Astrocyte (in vitro differentiated cells and primary cell): Measurements from ENCODE around the gene NBR1. TPM values are rescaled to one million over a fixed set of nuclear protein-coding genes. Genes with fewer than 3 reads are reported as not detected.
A peak's percentile ranks its signal among the peaks of the same experiment; 100 is the strongest.
"Not testable (repeated sequence)": the region's sequence is repeated elsewhere in the genome, so short reads cannot be mapped to it uniquely, and the experiment has no call there.

Source experiments
- DNase-seq: peaks from one replicate; pipeline ENCODE4 v3.0.0-alpha.2; 2010; ENCODE audit warnings: low read depth
- FAIRE-seq: peaks from 2 replicates; lab custom pipeline; 2011; peaks lifted over from hg19 to GRCh38; lab: Jason Lieb, UNC
- H2AFZ ChIP-seq: 2 replicates; pipeline ENCODE4 v1.6.0; 2012; ENCODE audit warnings: low read depth, low read length, inconsistent platforms
- H3K27ac ChIP-seq: 2 replicates; pipeline ENCODE4 v1.5.1; 2011; ENCODE audit warnings: low read depth, low read length, inconsistent platforms
- H3K27me3 ChIP-seq: 2 replicates; pipeline ENCODE4 v1.6.0; 2011; ENCODE audit warnings: low read length, inconsistent platforms; ENCODE audit not compliant: insufficient read depth
- H3K36me3 ChIP-seq: 2 replicates; pipeline ENCODE4 v1.5.1; 2011; ENCODE audit warnings: low read length, inconsistent platforms; ENCODE audit not compliant: insufficient read depth
- H3K4me1 ChIP-seq: 2 replicates; pipeline ENCODE4 v1.5.1; 2011; ENCODE audit warnings: low read length, inconsistent platforms; ENCODE audit not compliant: insufficient read depth
- H3K4me2 ChIP-seq: 2 replicates; pipeline ENCODE4 v1.6.0; 2012; ENCODE audit warnings: low read length, inconsistent platforms
- H3K4me3 ChIP-seq: 2 replicates; pipeline ENCODE4 v1.5.1; 2011; ENCODE audit warnings: low read depth, mild to moderate bottlenecking, low read length, inconsistent platforms; ENCODE audit not compliant: insufficient read depth
- H3K79me2 ChIP-seq: 2 replicates; pipeline ENCODE4 v1.6.0; 2012; ENCODE audit warnings: mild to moderate bottlenecking, low read length, inconsistent platforms; ENCODE audit not compliant: insufficient read depth
- H3K9ac ChIP-seq: 2 replicates; pipeline ENCODE4 v1.6.0; 2012; ENCODE audit warnings: mild to moderate bottlenecking, low read length, inconsistent platforms
- H3K9me3 ChIP-seq: 2 replicates; pipeline ENCODE4 v1.5.1; 2012; ENCODE audit warnings: low read depth, mild to moderate bottlenecking, low read length, inconsistent platforms; ENCODE audit not compliant: insufficient read depth
- H4K20me1 ChIP-seq: 2 replicates; pipeline ENCODE4 v1.6.0; 2012; ENCODE audit warnings: low read length, inconsistent platforms; ENCODE audit not compliant: insufficient read depth
- H3K27ac Mint-ChIP-seq: one replicate; pipeline ENCODE4 v1.8.0; 2021; ENCODE audit warnings: mild to moderate bottlenecking, mixed read lengths; ENCODE audit not compliant: unreplicated experiment
- H3K27me3 Mint-ChIP-seq: one replicate; pipeline ENCODE4 v1.8.0; 2021; ENCODE audit warnings: low read depth, mixed read lengths; ENCODE audit not compliant: unreplicated experiment
- H3K36me3 Mint-ChIP-seq: one replicate; pipeline ENCODE4 v1.8.0; 2021; ENCODE audit warnings: low read depth, mixed read lengths; ENCODE audit not compliant: unreplicated experiment
- H3K4me1 Mint-ChIP-seq: one replicate; pipeline ENCODE4 v1.8.0; 2021; ENCODE audit warnings: low read depth, mixed read lengths; ENCODE audit not compliant: unreplicated experiment
- H3K4me3 Mint-ChIP-seq: one replicate; pipeline ENCODE4 v1.8.0; 2021; ENCODE audit warnings: mild to moderate bottlenecking, moderate library complexity, mixed read lengths; ENCODE audit not compliant: unreplicated experiment
- H3K9me3 Mint-ChIP-seq: one replicate; pipeline ENCODE4 v1.8.0; 2021; ENCODE audit warnings: mild to moderate bottlenecking, mixed read lengths; ENCODE audit not compliant: unreplicated experiment
- EZH2 ChIP-seq: IDR thresholded peaks from 2 replicates; pipeline ENCODE4 v1.6.1; 2012; ENCODE audit warnings: mild to moderate bottlenecking, low read length, inconsistent platforms; ENCODE audit not compliant: insufficient read depth
- total RNA-seq: library from RNA; stranded (reverse); gene quantifications from 2 replicates; pipeline ENCODE4 v1.2.1, GENCODE V29; 2021
- TF ChIP-seq, protein P1 (sequence below): IDR thresholded peaks from 2 replicates; pipeline ENCODE4 v1.5.1; 2011; ENCODE audit warnings: low read depth, mild to moderate bottlenecking, inconsistent platforms, low read length, moderate library complexity; ENCODE audit not compliant: insufficient read depth

NBR1 gene
- total RNA-seq, 1 donor from 2014 or later: 46.8 TPM

DNA sequence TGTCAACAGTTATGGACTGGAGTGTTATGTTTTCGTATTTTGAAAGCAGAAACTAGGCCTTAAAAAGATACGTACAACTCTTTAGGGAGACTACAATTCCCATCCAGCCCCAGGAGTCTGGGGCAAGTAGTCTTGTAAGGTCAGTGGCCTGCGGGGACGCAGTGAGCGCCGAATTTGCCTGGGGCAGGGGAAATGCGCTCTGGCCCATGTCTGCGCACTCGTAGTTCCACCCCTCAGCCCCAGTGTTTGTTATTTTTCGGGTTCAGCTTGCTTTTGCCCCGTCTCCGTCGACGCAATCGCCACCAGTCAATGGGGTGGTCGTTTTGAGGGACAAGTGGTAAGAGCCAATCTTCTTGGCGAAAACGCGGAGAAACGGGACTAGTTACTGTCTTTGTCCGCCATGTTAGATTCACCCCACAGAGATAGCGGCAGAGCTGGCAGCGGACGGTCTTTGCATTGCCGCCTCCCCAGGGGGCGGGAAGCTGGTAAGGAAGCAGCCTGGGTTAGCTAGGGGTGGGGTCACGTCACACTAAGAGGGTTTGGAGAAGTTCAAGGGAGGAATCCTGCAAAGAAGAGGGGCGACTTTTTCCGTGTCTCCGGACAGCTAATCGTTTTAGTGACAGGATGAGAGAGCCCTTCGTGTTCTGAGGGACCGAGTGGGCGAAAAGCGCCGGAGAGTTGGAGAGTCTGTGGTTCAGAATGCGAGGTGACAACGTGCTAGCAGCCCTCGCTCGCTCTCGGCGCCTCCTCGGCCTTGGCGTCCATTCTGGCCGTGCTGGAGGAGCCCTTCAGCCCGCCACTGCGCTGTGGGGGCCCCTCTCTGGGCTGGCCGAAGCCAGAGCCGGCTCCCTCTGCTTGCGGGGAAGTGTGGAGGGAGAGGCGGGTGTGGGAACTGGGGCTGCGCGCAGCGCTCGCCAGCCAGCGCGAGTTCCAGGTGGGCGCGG lies 44.8 kb upstream of the NBR1 start:
- no peak for DNase-seq
- H3K36me3 ChIP-seq: peaks cover 2% of the 10 kb centered on the region
- peak overlapping the region; percentile 92 for H3K4me3 Mint-ChIP-seq
- H3K27me3 ChIP-seq: no peaks in the 10 kb centered on the region
- no peak for TF ChIP-seq EZH2
- TF ChIP-seq, protein P1, sequence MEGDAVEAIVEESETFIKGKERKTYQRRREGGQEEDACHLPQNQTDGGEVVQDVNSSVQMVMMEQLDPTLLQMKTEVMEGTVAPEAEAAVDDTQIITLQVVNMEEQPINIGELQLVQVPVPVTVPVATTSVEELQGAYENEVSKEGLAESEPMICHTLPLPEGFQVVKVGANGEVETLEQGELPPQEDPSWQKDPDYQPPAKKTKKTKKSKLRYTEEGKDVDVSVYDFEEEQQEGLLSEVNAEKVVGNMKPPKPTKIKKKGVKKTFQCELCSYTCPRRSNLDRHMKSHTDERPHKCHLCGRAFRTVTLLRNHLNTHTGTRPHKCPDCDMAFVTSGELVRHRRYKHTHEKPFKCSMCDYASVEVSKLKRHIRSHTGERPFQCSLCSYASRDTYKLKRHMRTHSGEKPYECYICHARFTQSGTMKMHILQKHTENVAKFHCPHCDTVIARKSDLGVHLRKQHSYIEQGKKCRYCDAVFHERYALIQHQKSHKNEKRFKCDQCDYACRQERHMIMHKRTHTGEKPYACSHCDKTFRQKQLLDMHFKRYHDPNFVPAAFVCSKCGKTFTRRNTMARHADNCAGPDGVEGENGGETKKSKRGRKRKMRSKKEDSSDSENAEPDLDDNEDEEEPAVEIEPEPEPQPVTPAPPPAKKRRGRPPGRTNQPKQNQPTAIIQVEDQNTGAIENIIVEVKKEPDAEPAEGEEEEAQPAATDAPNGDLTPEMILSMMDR: no peak
- H3K9me3 ChIP-seq: no peaks in the 10 kb centered on the region
- H3K9ac ChIP-seq: peak overlapping the region; percentile 84
- H3K4me1 Mint-ChIP-seq: peaks cover 10% of the 10 kb centered on the region
- peaks cover 3% of the 10 kb centered on the region for H3K9me3 Mint-ChIP-seq
- FAIRE-seq: no peak
- H4K20me1 ChIP-seq: no peaks in the 10 kb centered on the region
- H2AFZ ChIP-seq: peak overlapping the region; percentile 79
- peak overlapping the region; percentile 87 for H3K4me3 ChIP-seq
- H3K4me2 ChIP-seq: peak overlapping the region; percentile 94
- no peaks in the 10 kb centered on the region for H3K27me3 Mint-ChIP-seq
- peaks cover 7% of the 10 kb centered on the region for H3K4me1 ChIP-seq
- peak overlapping the region; percentile 79 for H3K27ac Mint-ChIP-seq
- peak overlapping the region; percentile 58 for H3K27ac ChIP-seq
- H3K79me2 ChIP-seq: peaks cover 20% of the 10 kb centered on the region
- peaks cover 8% of the 10 kb centered on the region for H3K36me3 Mint-ChIP-seq

DNA sequence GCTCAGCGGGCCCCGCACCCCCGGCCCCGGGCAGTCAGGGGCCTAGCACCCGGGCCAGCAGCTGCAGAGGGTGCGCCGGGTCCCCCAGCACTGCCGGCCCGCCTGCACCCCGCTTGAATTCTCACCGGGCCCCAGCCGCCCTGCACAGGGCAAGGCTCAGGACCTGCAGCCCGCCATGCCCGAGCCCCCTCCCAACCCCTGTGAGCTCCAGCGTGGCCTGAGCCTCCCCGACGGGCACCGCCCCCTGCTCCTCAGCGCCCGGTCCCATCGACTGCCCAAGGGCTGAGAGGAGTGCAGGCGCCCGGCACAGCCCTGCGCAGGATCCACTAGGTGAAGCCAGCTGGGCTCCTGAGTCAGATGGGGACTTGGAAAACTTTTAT lies 44.1 kb upstream of the NBR1 start:
- no peak overlapping the region for H2AFZ ChIP-seq
- Mint-ChIP-seq H3K27ac (no peak overlapping the region), H3K27me3 (no peaks in the 10 kb centered on the region), H3K4me1 (peaks cover 10% of the 10 kb centered on the region), H3K4me3 (peak overlapping the region; percentile 76), H3K9me3 (peaks cover 3% of the 10 kb centered on the region), H3K36me3 (peaks cover 8% of the 10 kb centered on the region)
- no peak overlapping the region for H3K4me2 ChIP-seq
- no peak for DNase-seq
- H4K20me1 ChIP-seq: no peaks in the 10 kb centered on the region
- TF ChIP-seq EZH2: no peak
- TF ChIP-seq, protein P1: no peak
- no peak overlapping the region for H3K27ac ChIP-seq
- H3K4me1 ChIP-seq: peaks cover 7% of the 10 kb centered on the region
- H3K4me3 ChIP-seq: no peak overlapping the region
- peaks cover 20% of the 10 kb centered on the region for H3K79me2 ChIP-seq
- H3K9ac ChIP-seq: no peak overlapping the region
- H3K9me3 ChIP-seq: no peaks in the 10 kb centered on the region
- H3K27me3 ChIP-seq: no peaks in the 10 kb centered on the region
- peaks cover 2% of the 10 kb centered on the region for H3K36me3 ChIP-seq
- FAIRE-seq: no peak

DNA sequence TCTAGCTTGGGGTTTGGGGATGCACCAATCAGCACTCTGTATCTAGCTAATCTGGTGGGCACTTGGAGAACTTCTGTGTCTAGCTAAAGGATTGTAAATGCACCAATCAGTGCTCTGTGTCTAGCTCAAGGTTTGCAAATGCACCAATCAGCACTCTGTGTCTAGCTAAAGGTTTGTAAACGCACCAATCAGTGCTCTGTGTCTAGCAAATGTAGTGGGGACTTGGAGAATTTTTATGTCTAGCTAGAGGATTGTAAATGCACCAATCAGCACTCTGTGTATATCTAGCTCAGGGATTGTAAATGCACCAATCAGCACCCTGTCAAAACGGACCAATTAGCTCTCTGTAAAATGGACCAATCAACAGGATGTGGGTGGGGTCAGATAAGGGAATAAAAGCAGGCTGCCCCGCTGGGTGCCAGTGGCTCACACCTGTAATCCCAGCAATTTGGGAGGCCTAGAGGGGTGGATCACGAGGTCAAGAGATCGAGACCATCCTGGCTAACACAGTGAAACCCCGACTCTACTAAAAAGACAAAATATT lies 43.6 kb upstream of the NBR1 start:
- H3K27me3 ChIP-seq, H3K4me3 ChIP-seq, H3K4me2 ChIP-seq, FAIRE-seq, H3K36me3 ChIP-seq, H3K27ac Mint-ChIP-seq, H3K36me3 Mint-ChIP-seq, H2AFZ ChIP-seq, H3K9me3 ChIP-seq, H3K9me3 Mint-ChIP-seq, DNase-seq, H3K4me1 ChIP-seq, H3K9ac ChIP-seq, H3K27ac ChIP-seq, H3K27me3 Mint-ChIP-seq, H4K20me1 ChIP-seq: not testable (repeated sequence)
- H3K4me3 Mint-ChIP-seq: peak overlapping the region; percentile 76
- H3K79me2 ChIP-seq: peaks cover 20% of the 10 kb centered on the region
- peaks cover 10% of the 10 kb centered on the region for H3K4me1 Mint-ChIP-seq
